HG02840 (cell line): ENCODE measurements around the gene DNAH11.
"Not testable (repeated sequence)": the region's sequence is repeated elsewhere in the genome, so short reads cannot be mapped to it uniquely, and the experiment has no call there.

ENCODE experiments used
- ATAC-seq: cut with Tn5 transposase; IDR thresholded peaks from one replicate; pipeline ENCODE4 v1.9.1; 2021; ENCODE audit warnings: mild to moderate bottlenecking, moderate library complexity, moderate number of reproducible peaks; ENCODE audit not compliant: unreplicated experiment, low FRiP score

The DNAH11 gene, protein sequence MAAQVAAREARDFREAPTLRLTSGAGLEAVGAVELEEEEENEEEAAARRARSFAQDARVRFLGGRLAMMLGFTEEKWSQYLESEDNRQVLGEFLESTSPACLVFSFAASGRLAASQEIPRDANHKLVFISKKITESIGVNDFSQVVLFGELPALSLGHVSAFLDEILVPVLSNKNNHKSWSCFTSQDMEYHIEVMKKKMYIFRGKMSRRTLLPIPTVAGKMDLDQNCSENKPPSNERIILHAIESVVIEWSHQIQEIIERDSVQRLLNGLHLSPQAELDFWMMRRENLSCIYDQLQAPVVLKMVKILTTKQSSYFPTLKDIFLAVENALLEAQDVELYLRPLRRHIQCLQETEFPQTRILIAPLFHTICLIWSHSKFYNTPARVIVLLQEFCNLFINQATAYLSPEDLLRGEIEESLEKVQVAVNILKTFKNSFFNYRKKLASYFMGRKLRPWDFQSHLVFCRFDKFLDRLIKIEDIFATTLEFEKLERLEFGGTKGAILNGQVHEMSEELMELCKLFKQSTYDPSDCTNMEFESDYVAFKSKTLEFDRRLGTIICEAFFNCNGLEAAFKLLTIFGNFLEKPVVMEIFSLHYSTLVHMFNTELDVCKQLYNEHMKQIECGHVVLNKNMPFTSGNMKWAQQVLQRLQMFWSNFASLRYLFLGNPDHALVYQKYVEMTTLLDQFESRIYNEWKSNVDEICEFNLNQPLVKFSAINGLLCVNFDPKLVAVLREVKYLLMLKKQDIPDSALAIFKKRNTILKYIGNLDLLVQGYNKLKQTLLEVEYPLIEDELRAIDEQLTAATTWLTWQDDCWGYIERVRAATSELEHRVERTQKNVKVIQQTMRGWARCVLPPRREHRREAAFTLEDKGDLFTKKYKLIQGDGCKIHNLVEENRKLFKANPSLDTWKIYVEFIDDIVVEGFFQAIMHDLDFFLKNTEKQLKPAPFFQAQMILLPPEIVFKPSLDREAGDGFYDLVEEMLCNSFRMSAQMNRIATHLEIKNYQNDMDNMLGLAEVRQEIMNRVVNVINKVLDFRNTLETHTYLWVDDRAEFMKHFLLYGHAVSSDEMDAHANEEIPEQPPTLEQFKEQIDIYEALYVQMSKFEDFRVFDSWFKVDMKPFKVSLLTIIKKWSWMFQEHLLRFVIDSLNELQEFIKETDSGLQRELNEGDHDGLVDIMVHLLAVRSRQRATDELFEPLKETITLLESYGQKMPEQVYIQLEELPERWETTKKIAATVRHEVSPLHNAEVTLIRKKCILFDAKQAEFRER (N-terminal part only)

DNA sequence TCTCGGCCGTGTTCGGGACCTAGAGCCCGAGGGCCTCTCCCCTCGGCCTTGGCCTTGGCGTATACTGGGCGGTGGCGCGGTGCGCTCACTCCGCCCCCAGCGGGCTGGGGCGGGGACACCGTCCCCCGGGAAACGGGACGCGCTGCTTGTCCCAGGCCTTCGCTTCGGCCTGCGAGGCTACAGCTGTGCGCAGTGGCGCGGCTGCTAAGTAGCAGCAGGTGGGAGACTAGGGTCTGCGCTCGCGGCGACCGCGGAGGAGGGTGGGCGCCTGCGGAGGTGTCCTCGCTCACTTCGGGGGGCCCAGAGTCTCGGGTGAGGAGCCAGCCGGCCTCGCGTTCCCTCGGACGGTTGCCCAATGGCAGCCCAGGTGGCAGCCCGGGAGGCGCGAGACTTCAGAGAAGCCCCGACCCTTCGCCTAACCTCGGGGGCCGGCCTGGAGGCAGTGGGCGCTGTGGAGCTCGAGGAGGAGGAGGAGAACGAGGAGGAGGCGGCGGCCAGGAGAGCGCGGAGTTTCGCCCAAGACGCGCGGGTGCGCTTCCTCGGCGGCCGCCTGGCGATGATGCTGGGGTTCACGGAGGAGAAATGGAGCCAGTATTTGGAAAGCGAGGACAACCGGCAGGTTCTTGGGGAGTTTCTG is at the start of gene DNAH11:
DNAH11 (plus strand) TSS at position 149 of the 637 bp plus-strand sequence; CDS start at position 356, 207 bp downstream.
- no peak for ATAC-seq

DNA sequence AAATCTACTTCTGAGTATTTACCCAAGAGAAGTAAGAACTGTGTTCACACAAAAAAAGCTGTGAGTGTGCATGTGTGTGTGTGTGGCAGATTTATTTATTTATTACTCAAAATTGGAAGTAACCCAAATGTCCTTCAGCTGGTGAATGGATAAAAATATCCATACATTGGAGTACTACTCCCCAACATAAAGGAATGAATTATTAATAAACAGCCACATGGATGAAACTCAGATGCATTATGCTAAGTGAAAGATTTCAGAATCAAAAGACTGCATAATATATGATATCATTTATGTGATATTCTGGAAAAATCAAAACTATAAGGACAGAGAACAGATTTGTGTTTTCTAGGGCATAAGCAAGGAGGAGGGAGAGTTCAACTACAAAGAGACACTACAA is 47.1 kb upstream of the DNAH11 start:
- ATAC-seq: no peak

DNA sequence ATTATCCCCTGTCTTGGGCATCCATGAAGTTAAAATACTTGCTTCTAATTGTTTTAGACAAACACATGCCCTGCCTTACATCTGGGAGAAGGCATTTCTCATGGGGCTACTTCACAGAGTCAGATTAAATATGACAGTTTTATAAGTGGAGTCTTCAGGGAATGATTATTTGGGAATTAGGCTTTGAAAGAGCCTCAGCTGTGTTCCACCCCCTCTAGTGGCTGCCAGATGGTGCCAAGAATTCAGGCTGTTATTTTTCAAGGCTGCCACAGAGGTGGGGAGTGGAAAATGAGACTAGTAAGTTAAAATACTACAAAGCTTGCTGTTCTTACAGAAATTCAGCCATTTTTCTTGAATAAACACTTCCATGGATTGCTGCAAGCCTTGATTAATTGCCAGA is 45.8 kb upstream of the DNAH11 start:
- ATAC-seq: no peak

DNA sequence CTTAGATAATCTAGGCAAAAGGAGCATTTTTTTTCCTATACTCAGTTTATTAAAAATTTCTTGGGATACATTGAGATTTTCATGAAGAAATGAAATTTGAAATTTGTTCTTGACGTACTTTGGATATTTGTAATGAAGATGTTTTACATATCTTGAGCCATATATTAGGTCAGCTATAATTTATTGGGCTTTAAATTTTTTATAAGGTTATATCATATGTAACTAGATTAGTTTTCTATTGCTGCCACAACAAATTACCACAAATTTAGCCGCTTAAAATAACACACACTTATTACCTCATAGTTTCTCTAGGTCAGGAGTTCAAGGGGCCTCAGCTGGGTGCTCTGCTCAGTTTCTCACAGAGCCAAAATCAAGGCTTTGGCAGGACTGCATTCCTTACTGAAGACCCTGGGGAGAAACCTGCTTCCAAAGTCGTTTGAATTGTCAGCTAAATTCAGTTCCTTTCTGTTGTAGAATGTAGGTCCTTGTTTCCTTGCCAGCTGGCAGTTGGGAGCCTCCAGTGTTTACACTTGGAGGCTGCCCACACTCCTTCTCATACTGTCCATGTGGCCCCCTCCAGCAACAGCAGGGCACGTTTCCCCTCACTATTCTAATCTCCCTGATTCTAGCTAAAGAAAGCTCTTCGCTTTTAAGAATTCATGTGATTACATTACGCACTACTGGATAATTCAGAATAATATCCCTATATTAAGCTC is 42.6 kb upstream of the DNAH11 start:
- ATAC-seq: no peak

DNA sequence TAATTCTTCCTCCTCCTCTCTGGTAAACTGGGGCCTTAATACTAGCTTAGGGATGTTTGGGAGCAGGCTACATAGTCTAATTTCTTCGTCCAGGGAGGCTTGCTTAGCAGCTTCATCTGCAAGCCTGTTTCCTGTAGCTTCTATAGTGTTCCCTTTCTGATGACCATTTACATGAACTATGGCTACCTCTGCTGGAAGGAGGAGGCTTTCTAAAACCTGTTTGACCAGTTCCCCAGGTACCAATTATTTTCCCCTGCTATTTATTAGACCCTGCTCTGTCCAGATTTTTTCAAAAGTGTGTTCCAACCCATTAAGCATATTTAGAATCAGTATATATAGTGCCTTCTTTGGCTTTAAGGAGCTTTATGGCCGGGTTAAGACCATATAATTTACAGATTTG is 38.8 kb upstream of the DNAH11 start:
- ATAC-seq: no peak

DNA sequence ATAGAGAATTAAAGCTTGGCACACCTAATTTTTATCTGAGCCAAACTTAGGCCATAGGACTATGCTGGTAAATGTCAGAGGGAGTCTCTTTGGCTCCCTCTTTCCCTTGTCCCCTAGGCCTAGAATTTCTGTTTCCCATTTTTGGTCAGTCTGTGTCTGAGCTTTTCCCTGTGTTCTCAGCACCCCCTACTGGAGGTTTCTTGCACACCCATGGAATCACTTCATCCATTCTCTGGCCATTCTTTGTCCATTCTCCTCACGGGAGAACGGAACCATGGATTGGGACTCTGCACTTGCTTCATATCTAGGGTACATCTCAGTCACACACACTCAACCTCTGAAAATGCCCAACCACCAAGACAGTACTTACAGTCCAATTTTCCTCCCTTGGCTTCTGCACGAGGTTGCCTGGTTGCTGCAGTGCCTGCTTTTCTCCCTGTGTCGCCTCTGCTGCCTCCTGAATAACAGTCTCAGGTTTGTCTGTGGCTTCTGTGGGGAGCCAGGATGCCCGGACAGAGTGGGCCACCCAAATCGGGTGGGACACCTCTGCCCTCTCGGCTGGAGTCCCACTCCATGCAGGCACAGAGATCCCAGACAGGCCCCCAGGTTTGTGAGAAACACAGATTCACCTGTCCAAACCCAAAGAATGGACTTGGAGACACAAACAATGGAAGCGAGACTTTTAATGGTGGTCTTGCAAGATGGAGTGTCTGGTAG is 35.1 kb upstream of the DNAH11 start:
- no peak for ATAC-seq

DNA sequence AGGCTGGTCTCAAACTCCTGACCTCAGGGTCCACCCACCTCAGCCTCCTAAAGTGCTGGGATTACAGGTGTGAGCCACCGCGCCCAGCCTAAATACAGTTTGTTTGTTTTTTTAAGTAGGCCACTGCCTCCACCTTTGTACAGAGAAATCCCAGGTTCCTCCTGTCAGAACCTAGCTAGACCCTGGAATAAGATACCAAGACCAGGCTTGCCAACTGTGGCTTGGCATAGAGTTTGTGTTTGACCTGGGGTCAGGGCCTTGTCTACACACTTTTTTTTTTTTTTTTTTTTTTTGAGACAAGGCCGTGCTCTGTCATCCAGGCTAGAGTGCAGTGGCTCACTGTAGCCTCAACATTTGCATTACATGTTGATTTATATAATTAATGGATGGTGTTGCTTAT is 34.3 kb upstream of the DNAH11 start:
- no peak for ATAC-seq

DNA sequence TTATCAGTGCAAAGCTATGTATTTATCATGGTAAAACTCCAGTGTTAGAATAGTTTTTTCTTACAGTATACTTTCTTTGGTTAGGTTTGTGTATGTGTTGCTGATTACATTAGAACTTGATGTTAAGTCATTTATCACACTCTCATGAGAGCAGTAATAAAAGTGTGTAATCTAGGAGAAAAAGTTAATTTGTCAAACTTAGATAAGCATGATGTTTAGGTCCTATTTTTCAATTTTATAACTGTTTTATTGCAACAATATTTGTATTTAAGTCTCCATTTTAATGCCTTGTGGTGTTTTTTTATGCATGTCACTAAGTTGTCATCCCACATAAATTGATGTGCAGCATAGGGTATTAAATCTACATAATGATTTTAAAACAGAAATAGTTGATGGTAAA is 28.8 kb upstream of the DNAH11 start:
- ATAC-seq: no peak

DNA sequence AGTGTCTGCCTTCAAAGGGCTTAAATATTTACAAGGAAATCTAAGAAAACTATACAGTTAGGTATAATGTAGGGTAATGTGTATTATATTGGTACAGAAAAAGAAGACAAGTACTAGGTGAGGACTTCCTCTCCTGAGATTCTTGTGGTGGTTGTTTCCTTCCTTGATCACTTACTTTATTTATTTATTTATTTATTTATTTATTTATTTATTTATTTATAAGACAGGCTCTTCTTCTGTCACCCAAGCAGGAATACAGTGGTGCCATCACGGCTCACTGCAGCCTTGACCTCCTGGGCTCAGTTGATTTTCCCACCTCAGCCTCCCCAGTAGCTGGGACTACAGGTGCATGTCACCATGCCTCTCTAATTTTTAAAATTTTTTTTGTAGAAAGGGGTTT is 18.2 kb upstream of the DNAH11 start:
- no peak for ATAC-seq

DNA sequence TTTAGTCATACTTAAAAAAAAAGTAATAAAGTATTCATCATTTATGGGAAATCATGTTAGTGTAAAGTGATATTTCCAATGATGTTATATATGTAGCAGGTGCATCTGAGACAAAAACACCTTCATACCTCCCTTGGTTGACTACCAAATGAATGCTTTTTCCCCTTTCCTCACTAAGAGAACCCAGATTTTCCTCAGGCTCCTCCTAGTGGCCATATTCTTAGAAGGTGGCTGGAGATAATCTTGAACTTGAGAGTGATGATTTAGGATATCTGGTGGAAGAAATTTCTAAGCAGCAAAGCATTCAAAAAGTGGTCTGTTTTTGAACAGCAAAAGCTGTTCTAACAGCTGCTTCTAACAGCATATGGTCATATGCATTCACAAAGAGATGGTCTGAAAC is 16.8 kb upstream of the DNAH11 start:
- no peak for ATAC-seq

DNA sequence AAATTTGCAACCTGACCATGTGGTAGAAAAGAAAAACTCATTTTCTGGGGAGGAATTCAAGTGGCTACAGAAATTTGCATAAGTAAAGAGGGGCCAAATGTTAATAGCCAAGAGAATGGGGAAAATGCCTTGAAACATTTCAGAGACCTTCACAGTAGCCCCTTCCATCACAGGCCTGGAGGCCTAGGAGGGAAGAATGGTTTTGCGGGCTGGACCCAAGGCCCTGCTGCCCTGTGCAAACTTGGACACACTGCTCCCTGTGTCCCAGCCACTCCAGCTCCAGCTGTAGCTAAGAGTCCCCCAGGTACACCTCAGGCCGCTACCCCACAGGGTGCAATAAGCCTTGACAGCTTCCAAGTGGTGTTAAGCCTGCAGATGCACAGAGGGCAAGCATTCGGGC is 16.4 kb upstream of the DNAH11 start:
- no peak for ATAC-seq

DNA sequence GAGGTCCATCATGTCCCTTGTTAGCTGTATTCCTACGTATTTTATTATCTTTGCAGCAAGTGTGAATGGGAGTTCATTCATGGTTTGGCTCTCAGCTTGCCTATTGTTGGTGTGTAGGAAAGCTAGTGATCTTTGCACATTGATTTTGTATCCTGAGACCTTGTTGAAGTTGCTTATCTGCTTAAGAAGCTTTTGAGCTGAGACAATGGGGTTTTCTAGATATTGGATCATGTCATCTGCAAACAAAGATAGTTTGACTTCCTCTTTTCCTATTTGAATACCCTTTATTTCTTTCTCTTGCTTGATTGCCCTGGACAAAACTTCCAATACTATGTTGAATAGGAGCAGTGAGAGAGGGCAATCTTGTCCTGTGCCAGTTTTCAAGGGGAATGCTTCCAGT is 10.4 kb upstream of the DNAH11 start:
- ATAC-seq: not testable (repeated sequence)

DNA sequence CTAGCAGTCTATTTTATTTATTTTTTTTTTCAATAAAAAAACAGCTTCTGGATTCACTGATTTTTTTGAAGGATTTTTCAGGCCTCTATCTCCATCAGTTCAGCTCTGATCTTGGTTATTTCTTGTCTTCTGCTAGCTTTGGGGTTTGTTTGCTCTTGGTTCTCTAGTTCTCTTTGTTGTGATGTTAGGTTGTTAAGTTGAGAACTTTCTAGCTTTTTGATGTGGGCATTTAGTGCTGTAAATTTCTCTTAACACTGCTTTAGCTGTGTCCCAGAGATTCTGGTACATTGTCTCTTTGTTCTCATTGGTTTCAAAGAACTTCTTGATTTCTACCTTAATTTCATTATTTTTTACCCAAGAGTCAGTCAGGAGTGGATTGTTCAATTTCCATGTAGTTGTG is 9.2 kb upstream of the DNAH11 start:
- not testable (repeated sequence) for ATAC-seq

DNA sequence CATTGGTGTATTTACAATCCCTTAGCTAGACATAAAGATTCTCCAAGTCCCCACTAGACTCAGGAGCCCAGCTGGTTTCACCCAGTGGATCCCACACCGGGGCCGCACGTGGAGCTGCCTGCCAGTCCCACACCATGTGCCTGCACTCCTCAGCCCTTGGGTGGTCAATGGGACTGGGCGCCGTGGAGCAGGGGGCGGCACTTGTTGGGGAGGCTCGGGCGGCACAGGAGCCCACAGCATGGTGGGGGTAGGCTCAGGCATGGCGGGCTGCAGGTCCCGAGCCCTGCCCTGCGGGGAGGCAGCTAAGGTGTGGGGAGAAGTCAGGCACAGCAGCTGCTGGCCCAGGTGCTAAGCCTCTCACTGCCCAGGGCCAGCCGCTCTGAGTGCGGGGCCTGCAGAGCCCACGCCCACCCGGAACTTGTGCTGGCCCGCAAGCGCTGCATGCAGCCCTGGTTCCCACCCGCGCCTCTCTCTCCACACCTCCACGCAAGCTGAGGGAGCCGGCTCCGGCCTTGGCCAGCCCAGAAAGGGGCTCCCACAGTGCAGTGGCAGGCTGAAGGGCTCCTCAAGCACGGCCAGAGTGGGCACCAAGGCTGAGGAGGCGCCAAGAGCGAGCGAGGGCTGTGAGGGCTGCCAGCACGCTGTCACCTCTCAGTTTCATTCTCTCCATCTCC is 6.3 kb upstream of the DNAH11 start:
- ATAC-seq: not testable (repeated sequence)

DNA sequence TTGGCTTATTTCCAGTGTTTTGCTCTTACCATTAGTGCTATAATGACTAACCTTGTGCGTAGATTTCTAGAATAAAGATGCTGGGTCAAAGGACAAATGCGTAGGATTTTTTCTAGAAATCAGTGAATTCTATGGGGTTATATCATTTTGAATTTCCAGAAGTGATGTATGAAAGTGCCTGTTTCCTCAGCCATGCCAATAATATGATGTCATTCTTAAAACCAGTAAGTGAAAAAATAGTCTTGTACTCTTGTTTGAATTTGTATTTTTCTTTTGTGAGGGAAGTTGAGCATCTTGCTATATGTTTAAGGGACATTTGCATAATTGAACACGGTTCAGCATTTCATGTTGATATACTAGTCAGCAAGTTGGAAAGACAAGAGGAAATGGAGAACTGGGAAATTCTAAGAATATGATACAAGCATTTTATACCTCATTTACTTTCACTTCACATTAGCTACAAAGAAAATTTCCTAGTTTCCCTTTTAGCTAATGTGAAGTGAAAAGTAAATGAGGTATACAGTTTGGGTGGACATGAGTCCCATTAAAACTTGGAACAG is 3.8 kb upstream of the DNAH11 start:
- no peak for ATAC-seq

DNA sequence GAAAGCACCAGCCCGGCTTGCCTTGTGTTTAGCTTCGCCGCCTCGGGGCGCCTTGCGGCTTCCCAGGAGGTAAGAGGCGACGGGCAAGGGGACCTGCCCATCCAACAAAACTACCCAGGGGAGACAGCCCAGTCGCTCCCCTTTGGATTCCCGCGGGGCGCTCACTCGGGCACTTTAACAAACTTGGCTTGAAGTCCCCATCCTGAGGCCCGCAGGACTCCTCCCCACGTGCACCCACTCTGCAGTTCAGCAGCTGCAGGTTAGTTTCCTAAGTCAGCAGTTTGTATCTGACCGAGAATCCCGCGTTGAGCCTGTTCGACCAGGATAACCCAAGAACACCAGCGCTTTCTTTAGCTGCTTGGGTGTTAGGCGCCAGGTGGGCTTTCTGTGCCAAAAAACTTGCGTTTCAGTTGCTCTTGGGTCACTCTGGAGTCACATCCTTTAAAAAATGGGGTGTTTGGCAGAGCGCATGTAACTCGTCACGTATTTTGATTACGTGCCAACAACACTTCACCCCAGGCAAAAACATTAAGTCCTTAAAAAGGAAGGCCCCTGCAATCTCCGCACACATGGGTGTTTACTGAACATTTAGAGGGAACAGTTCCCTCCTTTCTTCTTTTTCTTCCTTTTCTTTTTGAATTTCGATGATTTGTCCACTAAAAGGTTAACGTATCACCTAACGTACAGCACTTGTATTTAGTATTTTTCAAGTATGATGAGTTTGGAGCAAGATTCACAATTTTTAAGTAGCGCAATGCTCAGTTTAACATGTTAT is 876 bp downstream of the DNAH11 start:
- no peak for ATAC-seq

DNA sequence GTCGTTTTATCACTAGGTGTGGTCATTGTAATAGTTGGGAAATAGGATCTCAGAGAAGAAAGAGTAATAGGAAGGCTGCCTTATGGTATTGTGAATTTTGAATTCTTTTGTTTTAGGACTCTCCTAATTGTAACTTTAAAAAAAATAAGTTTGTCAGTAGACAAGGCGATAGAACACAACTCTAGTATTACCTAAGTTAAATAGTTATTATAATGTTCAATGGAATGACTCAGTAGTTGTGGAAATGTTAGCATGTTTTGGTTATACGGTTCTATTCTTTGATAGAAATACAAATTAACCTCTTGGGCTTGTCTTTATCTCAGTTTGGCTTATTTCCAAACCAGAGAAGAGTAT is 1.4 kb downstream of the DNAH11 start:
- no peak for ATAC-seq

DNA sequence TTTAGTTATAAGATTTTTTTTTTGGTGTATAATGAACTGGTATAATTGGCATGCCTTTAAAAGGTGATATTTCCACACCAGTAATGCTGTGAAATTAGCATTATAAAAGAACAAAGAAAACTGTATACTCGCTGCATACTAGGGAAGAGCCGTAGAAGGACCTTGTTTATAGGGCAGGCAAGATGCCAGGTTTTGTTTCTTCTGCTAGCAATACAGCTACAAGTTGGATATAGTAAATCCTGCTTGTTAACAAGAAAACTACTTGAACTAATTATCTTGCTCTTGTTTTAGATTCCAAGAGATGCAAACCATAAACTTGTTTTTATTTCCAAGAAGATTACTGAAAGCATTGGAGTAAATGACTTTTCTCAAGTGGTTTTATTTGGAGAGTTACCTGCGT is 1.9 kb downstream of the DNAH11 start:
- ATAC-seq: no peak
